Panc1 (cell line): ENCODE data around the gene TP53BP1.

Experiments
- POLR2AphosphoS5 ChIP-seq: IDR thresholded peaks from 2 replicates; pipeline ENCODE4 v1.6.1; 2012; ENCODE audit warnings: mild to moderate bottlenecking, low read depth, low read length, moderate library complexity
- TF ChIP-seq, protein P1 (sequence below): fragments of 450-650 bp; IDR thresholded peaks from 2 replicates; pipeline ENCODE4 v1.5.1; 2017; ENCODE audit warnings: mild to moderate bottlenecking
- TF ChIP-seq, protein P2 (sequence below), 2 experiments: IDR thresholded peaks; 2 replicates each; pipeline ENCODE4 v1.6.1; 2011 to 2012; ENCODE audit warnings: low read depth in 2 of 2, control low read depth in 1 of 2, low read length in 1 of 2, mild to moderate bottlenecking in 1 of 2, moderate library complexity in 1 of 2; ENCODE audit not compliant: insufficient read depth in 1 of 2

DNA sequence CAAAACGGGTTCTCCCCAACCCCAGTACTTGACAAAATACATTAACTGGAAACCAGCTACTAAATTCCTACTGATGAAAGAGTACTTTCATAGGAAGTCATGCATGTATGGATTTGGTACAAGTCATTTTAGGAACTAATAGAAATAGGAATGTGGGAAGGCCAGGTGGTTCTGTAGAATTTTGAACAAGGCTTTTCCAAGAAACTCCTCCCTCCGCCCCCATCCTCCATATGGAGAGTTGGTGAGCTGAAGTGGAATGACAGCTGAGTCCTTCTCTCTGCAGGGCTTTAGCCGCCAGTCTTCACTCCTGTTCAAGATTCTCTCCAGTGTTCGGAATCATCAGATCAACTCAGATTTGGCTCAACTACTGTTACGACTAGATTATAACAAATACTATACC, 88.8 kb downstream of the TP53BP1 start:
- TF ChIP-seq, protein P1, sequence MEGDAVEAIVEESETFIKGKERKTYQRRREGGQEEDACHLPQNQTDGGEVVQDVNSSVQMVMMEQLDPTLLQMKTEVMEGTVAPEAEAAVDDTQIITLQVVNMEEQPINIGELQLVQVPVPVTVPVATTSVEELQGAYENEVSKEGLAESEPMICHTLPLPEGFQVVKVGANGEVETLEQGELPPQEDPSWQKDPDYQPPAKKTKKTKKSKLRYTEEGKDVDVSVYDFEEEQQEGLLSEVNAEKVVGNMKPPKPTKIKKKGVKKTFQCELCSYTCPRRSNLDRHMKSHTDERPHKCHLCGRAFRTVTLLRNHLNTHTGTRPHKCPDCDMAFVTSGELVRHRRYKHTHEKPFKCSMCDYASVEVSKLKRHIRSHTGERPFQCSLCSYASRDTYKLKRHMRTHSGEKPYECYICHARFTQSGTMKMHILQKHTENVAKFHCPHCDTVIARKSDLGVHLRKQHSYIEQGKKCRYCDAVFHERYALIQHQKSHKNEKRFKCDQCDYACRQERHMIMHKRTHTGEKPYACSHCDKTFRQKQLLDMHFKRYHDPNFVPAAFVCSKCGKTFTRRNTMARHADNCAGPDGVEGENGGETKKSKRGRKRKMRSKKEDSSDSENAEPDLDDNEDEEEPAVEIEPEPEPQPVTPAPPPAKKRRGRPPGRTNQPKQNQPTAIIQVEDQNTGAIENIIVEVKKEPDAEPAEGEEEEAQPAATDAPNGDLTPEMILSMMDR: no peak
- TF ChIP-seq, protein P2, sequence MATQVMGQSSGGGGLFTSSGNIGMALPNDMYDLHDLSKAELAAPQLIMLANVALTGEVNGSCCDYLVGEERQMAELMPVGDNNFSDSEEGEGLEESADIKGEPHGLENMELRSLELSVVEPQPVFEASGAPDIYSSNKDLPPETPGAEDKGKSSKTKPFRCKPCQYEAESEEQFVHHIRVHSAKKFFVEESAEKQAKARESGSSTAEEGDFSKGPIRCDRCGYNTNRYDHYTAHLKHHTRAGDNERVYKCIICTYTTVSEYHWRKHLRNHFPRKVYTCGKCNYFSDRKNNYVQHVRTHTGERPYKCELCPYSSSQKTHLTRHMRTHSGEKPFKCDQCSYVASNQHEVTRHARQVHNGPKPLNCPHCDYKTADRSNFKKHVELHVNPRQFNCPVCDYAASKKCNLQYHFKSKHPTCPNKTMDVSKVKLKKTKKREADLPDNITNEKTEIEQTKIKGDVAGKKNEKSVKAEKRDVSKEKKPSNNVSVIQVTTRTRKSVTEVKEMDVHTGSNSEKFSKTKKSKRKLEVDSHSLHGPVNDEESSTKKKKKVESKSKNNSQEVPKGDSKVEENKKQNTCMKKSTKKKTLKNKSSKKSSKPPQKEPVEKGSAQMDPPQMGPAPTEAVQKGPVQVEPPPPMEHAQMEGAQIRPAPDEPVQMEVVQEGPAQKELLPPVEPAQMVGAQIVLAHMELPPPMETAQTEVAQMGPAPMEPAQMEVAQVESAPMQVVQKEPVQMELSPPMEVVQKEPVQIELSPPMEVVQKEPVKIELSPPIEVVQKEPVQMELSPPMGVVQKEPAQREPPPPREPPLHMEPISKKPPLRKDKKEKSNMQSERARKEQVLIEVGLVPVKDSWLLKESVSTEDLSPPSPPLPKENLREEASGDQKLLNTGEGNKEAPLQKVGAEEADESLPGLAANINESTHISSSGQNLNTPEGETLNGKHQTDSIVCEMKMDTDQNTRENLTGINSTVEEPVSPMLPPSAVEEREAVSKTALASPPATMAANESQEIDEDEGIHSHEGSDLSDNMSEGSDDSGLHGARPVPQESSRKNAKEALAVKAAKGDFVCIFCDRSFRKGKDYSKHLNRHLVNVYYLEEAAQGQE (IDR thresholded peaks at IDR 0.05; ENCODE audit: insufficient read depth in 1 of 2, low read depth in 2 of 2, low read length in 1 of 2): no peak
- TF ChIP-seq POLR2AphosphoS5: no peak
